HG02852 (cell line): Measurements from ENCODE around the gene SRP14.
"Not testable (repeated sequence)": the region's sequence is repeated elsewhere in the genome, so short reads cannot be mapped to it uniquely, and the experiment has no call there.

Experiments used
- ATAC-seq: cut with Tn5 transposase; IDR thresholded peaks from one replicate; pipeline ENCODE4 v1.9.1; 2021; ENCODE audit warnings: mild to moderate bottlenecking, moderate library complexity; ENCODE audit not compliant: unreplicated experiment

The SRP14 gene

DNA sequence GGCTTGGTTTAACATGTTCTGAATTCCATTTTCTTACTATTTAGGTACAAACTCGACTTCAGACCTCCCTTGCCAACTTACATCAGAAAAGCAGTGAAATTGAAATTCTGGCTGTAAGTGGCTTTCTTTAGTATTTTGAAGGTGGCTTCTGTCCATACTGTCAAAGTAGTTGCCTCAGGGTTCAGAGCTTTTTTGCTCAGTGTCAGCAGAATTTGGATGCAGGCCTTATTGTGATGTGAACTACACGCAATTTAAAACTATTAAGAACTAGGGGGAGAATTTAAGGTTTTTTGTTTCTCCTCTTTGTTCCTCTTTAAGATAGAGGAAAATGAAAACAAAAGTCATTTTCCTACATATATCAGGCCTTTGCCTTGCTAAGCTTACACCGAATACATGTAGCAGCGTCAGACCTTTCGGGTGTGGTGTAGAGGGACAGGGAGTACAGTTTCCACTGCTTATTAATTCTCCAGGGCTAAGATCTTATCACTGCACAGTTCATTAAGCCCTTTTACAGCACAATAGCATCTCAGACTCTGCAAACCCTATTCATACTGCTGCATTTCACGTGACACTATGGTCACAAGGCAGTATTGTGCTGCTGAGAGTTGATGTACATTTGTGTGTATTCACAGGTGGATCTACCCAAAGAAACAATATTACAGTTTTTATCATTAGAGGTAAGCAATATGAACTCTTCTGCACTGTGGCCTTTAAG, 6.7 kb downstream of the SRP14 start:
- ATAC-seq: no peak

DNA sequence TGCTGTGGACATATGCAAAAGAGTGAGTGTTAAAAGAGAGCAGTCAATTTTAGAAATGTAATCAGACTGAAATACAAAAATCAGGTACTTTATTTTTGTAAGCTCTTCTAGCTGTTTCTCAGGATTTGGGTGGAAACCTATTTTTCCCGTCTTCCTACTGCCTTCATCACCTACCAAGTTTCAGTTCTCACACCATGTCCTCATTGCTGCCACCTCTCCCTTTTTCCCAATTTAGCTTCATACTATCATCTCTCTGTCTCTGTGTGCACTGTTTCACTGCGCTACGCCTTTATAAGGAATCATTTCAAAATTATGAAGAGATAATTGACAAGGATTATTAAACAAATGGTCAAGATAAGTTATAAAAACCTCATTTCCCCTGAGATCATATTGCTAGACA, 7.7 kb downstream of the SRP14 start:
- ATAC-seq: no peak

DNA sequence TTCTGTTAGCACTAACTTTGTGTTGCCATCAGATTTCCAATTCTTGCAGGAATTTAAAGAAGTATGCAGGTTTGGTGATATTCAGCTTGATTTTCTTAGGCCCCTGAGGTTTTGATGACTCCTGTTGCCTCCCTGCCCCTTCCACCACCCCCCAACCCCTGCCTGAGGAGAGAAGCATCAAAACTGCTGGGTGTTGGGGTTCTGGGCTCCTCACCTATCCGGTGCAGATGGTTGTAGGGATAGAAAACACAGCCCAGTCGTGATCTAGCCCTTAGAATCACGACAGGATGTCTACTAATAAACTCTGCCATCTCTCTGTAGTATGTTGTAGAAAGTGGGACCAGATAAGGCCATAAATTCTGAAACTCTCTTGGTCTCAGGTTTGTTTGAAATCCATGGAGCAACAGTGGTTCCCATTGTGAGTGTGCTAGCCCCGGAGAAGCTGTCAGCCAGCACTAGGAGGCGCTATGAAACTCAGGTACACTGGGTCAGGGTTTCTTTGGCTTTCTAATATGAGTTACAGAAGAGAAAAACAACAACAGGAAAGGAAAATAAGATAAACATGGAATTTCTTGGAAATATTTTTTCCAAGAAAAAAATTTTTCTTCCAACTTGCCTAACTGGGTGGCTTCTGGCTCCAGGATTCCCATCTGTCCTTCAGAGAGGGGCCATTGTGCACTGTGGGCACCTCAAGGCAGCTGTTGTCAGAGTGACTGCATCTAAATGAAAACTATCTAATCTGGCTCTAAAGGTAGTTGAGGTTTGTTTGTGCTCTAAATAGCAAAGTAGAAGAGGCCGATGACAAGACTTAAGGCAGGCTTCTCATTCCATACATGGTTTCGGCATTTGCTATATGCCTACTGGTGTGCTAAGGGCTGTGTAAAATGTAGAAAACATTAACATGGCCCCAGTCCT, 8.7 kb downstream of the SRP14 start:
- ATAC-seq: no peak

DNA sequence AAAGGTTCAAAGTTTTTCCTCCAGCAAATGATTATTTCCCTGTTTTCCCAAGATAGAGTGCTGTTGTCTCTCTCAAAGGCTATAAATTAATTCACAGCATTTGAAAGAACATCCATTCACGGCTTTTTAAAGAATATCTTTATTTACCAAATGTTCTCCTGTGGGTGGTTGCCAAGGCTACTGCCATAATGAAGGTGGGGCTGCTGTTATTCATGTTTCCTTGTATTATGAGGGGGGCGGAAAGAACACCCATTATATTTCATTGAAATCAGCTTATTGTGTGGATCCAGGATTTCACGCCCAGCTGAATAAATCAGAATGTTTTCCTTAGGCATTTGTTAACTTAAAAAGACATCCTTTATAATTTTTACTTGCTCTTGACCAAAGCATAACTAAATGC, 10.1 kb downstream of the SRP14 start:
- ATAC-seq: no peak

DNA sequence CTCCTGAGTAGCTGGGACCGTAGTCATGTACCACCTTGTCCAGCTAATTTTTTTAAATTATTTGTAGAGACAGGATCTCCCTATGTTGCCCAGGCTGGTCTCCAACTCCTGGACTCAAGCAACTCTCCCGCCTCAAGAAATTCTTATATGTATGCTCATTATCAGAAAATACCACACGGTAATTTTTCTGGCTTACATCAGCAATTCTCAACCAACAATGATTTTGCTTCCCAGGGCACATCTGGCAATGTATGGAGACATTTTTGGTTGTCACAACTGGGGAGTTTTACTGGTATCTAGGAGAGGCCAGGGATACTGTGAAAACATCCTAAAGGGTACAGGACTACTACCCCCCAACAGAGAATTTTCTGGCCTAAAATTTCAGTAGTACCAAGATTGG, 10.8 kb downstream of the SRP14 start:
- ATAC-seq: no peak

DNA sequence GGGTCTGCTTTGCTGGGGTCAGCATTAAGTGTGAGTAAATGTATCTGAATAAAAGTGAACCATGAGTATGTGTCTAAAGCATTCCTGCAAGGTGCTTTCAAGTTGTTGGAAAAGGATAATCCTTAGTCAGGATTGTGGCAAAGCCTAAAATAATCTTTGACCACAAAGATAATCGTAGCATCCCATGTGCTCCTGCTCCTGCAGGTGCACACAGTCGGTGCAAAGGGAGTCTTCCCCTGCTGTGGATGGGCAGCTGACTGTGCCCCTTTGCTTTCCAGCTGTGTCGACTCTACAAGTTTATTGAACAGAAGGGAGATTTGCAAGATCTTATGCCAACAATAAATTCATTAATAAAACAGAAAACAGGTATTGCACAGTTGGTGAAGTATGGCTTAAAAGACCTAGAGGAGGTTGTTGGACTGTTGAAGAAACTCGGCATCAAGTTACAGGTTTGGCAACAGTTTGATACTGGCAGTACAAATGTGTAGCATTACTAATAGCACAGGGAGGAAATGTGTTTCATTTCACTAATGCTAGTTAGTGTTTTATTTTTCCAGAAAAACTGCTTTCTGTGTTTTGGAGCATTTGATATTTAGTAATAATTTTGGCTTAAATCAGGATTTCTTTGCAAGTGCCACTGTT, 22.6 kb downstream of the SRP14 start:
- no peak for ATAC-seq

DNA sequence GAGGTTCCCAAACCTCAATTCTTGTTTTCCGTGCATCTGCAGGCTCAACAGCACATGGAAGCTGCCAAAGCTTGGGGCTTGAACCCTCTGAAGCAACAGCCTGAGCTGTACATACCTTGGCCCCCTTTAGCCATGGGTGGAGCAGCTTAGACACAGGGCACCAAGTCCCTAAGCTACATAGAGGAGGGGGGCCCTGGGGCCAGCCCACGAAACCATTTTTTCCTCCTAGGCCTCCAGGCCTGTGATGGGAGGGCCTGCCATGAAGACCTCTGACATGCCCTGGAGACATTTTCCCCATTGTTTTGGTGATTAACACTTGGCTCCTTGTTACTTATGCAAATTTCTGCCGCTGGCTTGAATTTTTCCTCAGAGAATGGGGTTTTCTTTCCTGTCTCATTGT, 24.6 kb downstream of the SRP14 start:
- ATAC-seq: no peak

DNA sequence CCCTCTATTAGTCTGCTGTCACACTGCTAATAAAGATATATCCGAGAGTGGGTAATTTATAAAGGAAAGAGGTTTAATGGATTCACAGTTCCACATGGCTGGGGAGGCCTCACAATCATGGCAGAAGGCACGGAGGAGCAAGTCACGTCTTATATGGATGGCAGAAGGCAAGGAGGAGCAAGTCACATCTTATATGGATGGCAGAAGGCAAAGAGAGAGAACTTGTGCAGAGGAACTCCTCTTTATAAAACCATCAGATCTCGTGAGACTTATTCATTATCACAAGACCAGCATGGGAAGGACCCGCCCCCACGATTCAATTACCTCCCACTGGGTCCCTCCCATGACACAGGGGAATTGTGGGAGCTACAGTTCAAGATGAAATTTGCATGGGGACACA, 25.6 kb downstream of the SRP14 start:
- not testable (repeated sequence) for ATAC-seq

DNA sequence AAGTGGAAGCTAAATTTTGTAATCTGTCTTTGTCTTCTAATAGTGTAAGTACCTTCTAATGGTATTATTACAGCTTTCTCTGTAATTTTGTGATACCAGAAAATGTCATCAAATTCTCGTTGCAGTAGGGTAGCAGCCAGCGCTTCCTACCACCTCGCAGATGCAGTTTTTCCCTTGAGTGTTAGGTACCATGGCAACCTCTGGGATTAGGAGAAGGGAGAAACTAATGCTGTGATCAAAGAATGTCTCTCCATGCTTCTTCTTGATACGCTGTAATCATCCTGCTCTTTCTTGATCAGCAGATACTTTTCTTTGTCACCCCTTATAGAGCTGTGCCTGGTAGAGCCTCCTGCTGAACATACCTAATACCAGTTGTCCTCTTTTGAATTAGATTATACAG, 27.7 kb downstream of the SRP14 start:
- no peak for ATAC-seq

DNA sequence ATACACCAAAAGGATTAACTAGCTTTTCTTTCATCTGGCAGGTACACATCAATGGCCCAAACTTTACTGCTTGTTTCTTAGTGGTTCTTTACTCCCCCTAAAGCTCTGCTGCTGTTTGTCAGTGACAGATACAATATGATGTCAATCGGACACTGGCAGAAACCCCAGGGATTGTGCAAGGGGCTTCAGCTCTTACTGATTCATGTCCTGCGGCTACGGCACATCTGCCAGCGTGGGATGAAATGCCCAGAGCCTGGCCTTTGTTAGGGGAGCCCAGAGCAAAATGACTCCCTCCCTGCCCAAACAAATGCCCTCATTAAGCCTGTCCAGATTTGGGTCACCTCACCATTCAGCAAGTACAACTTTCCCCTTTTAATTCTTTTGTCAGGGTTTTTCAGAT, 28.3 kb downstream of the SRP14 start:
- no peak for ATAC-seq

DNA sequence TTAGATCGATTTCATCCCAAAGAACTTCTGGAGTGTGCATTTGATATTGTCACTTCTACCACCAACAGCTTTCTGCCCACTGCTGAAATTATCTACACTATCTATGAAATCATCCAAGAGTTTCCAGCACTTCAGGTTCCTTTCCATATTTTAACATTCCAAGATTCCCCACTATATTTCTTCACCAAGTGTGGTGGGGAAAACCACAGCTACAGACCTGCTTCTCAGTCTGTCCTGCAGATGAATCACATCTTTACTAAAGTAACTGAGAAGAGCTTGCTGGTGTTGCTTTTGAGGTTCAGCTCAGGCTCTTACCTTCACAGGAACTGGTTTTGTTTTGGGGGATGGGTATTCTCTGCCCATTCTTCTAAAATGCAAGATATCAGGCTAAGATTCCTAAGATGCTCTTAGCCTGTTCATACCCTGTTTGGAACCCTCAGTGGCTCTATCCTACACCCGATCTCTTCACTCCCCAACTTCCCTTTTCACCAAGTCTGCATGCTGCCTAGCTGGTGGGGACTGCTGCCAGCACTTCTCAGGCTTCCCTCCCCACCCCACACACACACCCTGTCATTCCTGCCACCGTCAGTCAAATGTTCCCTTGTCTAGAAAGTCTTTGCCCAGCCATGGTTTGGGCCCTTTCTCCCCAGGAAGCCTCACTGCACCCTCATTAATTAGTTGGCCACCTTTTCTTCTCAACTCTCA, 30.8 kb downstream of the SRP14 start:
- no peak for ATAC-seq

DNA sequence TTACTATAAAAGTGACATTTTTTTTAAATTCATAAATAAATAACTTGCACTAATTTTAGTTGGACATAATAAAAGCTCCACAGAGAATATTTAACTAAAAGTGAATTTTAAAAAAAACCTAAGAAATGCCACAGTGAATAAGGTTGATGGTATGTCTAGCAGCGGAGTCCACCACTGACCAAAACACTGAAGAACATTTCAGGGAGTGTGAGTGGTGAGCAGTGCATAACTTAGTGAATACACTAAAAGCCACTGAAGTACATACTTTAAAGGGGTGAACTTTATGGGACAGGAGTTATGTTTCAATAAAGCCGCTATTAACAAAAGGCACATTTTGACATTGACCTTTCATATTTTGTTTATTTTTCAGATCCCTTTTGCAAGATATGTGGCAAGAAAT, 32.3 kb downstream of the SRP14 start:
- ATAC-seq: no peak

DNA sequence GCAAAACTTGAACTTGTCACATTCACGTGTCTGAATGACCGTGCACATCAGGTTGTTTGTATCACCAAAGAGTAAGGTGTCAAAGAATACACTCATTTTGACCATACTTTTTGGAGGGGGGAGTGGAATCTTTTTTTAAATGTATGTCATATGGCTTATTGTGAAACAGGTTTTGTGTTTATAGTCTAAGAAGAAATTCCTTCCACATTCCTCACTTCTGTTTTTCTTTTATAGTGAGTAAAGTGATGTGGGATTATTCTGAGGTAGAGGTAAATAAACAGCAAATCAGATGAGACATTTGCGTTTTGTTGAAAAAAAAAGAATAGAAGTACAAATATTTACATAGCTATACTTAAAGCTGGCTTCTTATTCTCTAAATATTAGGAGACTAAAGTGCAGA, 33.0 kb downstream of the SRP14 start:
- no peak for ATAC-seq

DNA sequence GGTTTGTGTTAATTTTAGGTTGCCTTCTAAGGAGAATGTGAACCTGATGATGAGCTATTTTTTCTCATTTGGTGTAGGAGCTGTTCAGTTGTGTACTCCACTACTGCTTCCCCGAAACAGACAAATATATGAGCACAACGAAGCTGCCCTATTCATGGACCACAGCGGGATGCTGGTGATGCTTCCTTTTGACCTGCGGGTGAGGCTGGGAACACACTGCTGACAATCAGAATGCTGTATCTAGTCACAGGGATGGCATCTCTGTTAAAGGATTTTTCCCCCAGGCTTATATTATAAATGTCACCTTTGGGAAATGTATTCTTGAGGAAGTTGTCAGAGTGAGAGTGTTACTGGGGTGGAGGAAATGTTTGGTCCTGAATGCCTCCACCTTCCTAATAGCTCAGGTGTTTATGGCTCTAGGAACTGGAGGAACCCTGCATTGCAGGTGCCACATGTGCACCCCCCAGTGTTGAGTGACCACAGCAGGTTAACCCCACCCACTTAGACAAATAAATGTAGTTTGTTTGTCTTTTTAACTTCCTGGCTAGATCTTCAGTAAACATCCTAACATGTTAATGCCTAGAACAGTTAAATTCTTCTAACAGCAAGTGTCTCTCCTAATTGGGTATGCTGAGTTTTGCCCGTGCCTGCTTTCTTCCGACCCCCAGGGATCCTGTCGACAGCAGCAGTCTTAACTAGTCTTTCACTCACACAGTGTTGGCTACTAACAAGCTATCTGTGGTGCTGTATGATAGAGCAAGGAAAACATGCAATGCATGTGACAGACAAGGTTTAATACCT, 35.7 kb downstream of the SRP14 start:
- ATAC-seq: no peak

DNA sequence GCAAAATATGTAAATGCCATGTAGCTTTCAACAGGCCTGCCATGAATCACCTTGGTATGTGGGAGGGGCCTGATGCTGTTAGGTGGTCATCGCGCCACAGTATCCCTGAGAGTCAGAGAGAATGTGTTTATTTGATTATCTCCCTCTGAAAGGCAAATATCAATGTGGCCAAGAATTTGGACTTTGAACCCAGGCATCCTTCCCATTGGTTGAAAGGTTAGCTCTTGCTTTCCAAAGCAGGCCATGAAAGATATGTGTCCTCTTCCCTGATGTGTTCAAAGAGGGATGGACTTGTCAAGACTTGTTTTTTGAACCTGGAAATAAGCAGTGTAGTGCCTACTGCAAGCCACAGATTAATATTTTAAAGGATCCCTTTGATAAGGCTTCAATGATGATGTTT, 36.7 kb downstream of the SRP14 start:
- ATAC-seq: no peak

DNA sequence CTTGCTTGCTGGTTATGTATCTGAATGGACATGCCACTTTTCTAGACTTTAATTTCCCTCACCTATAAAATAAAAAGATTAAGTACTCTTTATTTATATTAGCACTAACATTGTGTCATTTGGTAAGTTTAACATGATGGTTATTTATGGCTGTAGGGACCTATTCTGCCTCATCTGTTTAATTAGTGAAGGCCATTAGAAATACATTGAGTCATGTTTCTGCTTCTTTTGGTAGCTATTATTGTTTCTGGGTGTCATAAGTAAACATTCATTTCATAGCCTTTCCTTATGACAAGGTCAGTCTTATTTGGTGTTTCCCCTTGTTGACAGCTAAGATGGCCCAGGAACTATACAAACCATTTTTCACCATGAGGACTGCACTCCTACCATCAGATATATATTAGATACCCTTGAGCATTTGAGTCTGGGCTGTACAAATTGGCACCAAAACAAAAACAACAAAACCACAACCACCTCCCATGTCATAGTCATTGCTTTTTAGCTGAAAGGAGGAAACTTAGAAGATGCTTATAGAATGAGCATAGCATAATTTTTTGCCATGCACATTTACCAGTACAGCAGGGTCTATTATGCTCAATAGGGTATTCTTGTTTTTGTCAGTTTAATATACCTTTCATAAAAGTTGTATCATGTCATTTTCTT, 39.3 kb downstream of the SRP14 start:
- ATAC-seq: no peak

DNA sequence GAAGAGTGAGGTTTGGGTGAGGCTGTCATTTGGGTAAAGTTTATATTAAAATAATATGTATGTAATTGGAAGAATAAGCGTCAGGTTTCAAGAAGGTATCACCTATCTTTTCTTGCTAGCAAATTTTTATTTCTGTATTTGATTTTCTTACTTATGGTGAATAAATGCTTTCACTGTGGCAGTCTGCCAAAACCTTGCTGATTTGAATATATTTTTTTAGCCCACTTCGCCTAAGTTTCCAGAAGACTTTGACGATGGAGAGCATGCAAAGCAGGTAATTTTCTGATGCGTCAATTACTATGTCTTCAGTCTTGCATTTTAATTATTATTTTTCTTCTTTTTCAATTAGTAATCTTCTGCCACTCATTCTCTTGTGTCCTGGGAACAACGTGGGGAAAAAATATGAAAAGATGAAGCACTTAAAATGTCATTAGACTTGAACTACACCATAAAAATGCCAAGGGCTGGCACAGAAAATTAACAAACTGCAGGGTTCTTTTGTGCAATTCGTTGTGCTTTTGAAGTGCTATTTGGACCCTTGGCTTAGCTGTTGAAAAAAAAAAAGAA, 40.4 kb downstream of the SRP14 start:
- no peak for ATAC-seq

DNA sequence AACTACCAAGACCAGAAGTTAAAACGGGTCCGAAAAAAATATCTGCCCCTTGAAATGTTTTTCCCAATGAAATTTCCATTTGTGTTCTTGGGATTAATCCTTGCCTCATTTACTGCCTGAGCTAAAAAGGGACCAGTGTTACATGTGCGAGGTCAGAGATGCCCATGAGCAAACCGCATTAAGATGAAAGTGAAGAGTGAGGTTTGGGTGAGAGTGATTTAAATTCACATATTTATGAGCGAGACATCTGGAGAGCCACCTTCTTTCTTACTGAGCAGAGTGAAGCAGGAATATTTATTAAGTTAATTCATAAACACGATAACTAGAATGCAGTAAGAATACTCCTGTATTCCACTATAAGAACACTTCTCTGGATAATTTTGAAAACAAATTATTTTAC, 41.3 kb downstream of the SRP14 start:
- ATAC-seq: no peak

DNA sequence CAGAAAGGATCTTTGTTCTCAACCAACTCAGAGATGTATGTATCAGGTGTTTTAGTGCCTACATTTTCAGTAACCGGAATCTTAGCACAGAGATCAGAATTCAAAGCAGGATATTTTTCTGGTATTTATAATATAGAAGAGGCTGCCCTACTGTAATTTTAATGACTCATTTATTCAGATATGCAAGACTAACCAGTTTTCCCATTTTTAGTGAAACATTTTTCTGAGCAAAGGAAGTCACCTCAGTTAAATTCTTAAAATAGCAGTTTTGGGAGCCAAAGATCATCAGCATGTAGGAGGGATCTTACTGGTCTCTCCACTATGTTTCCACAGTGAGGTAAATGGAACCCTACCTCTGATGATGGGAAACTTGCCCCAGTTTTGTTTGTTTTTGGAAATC, 42.0 kb downstream of the SRP14 start:
- ATAC-seq: no peak

DNA sequence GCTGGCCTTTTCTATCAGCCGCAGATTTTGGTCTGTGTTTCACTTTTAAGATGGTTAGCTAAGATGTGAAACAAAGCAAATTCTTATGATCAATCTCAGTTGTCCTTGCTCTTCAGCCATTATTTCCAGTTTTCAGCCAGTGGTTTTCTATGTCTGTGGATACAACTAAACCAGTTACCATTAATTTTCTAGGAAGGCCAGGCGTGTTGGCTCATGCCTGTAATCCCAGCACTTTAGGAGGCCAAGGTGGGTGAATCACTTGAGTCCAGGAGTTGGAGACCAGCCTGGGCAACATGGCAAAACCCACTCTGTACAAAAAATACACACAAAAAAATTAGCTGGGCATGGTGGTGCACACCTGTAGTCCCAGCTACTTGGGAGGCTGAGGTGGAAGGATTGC, 42.8 kb downstream of the SRP14 start:
- ATAC-seq: not testable (repeated sequence)
